ENCODE results near the gene MRGPRG.
A peak's percentile ranks its signal among the peaks of the same experiment; 100 is the strongest.

Gene MRGPRG

GRCh38 chr11:3195251-3196160 is 23.1 kb downstream of the MRGPRG start:
- no peak for DNase-seq (ENCODE audit: low read depth)

GRCh38 chr11:3194016-3194816 is 24.4 kb downstream of the MRGPRG start:
- no peak for DNase-seq (ENCODE audit: low read depth)

GRCh38 chr11:3193373-3194015 is 25.1 kb downstream of the MRGPRG start:
- no peak for DNase-seq (ENCODE audit: low read depth)

GRCh38 chr11:3192511-3193372 is 25.9 kb downstream of the MRGPRG start:
- no peak for DNase-seq (ENCODE audit: low read depth)

- DNase-seq (ENCODE audit: low read depth) = no peak
Measured at GRCh38 chr11:3191586-3192324, 26.9 kb downstream of the MRGPRG start.

GRCh38 chr11:3190600-3190999 is 28.0 kb downstream of the MRGPRG start:
- DNase-seq (ENCODE audit: low read depth) = no peak

- no peak for DNase-seq (ENCODE audit: low read depth)
Measured at GRCh38 chr11:3189886-3190583, 28.6 kb downstream of the MRGPRG start.

- DNase-seq (ENCODE audit: low read depth) = no peak
Measured at GRCh38 chr11:3189196-3189843, 29.3 kb downstream of the MRGPRG start.

- no peak for DNase-seq (ENCODE audit: low read depth)
Measured at GRCh38 chr11:3188496-3189195, 30.0 kb downstream of the MRGPRG start.

GRCh38 chr11:3186166-3186953 is 32.3 kb downstream of the MRGPRG start:
- DNase-seq (ENCODE audit: low read depth) = no peak

GRCh38 chr11:3184732-3185347 is 33.8 kb downstream of the MRGPRG start:
- DNase-seq (ENCODE audit: low read depth) = no peak

GRCh38 chr11:3183523-3183922 is 35.1 kb downstream of the MRGPRG start:
- DNase-seq (ENCODE audit: low read depth) = no peak

- DNase-seq (ENCODE audit: low read depth) = no peak
Measured at GRCh38 chr11:3182462-3182852, 36.2 kb downstream of the MRGPRG start.

GRCh38 chr11:3181725-3182461 is 36.7 kb downstream of the MRGPRG start:
- no peak for DNase-seq (ENCODE audit: low read depth)

GRCh38 chr11:3180869-3181268 is 37.7 kb downstream of the MRGPRG start:
- no peak for DNase-seq (ENCODE audit: low read depth)

GRCh38 chr11:3178349-3178748 is 40.3 kb downstream of the MRGPRG start:
- peak; percentile 63 for DNase-seq (ENCODE audit: low read depth)

GRCh38 chr11:3177931-3178330 is 40.7 kb downstream of the MRGPRG start:
- DNase-seq (ENCODE audit: low read depth) = peak; percentile 60
